SK-N-SH (cell line): ENCODE data around the gene RCAN2. TPM values are rescaled to one million over a fixed set of nuclear protein-coding genes. Genes with fewer than 3 reads are reported as not detected.

Source experiments
- CTCF ChIA-PET: fragments of 300-600, 350-600 bp; formaldehyde crosslinking; extraction: SDS; loops from one replicate; lab custom pipeline; 2021; lab: Yijun Ruan, JAX
- POLR2A ChIA-PET: fragments of 350-600 bp; sonication (Branson Sonifier 250); formaldehyde crosslinking; extraction: SDS; loops from one replicate; lab custom pipeline; 2020; ENCODE audit warnings: antibody characterized with exemption, inconsistent platforms; lab: Yijun Ruan, JAX
- DNase-seq: peaks from one replicate; pipeline ENCODE4 v3.0.0; 2012
- H2AFZ ChIP-seq: fragments of 200-600 bp; sonication (generic); 2 replicates; pipeline ENCODE4 v1.8.1; 2016; ENCODE audit warnings: antibody characterized with exemption, mild to moderate bottlenecking, low read depth
- H3F3A ChIP-seq: fragments of 200-600 bp; sonication (generic); replicated peaks from 2 replicates; pipeline ENCODE3; 2016; ENCODE audit warnings: antibody characterized with exemption, mild to moderate bottlenecking; ENCODE audit not compliant: insufficient read depth
- H3K27ac ChIP-seq, 2 experiments: fragments of 200-500 bp in 1 of 2; fragments of 200-600 bp in 1 of 2; sonication (Bioruptor generic) in 1 of 2; sonication (generic), shearing (Covaris generic) in 1 of 2; 2 replicates each; pipeline versions ENCODE4 v1.5.1 to v1.6.1; 2014 to 2016; ENCODE audit warnings: low read depth in 2 of 2, inconsistent platforms in 1 of 2, low read length in 1 of 2, mild to moderate bottlenecking in 1 of 2, mixed read lengths in 1 of 2
- H3K27me3 ChIP-seq: fragments of 200-600 bp; sonication (generic), shearing (Covaris generic); 2 replicates; pipeline ENCODE4 v1.6.1; 2016; ENCODE audit warnings: mixed run types; ENCODE audit not compliant: insufficient read depth
- H3K36me3 ChIP-seq, 2 experiments: fragments of 200-500 bp in 1 of 2; fragments of 200-600 bp in 1 of 2; sonication (Bioruptor generic) in 1 of 2; sonication (generic) in 1 of 2; replicated peaks in 1 of 2; 2 replicates each; pipeline versions ENCODE3 to v1.5.1; 2014 to 2016; ENCODE audit warnings: low read length in 1 of 2, mild to moderate bottlenecking in 1 of 2; ENCODE audit not compliant: insufficient read depth in 2 of 2, control insufficient read depth in 1 of 2
- H3K4me1 ChIP-seq, 2 experiments: fragments of 200-500 bp in 1 of 2; fragments of 200-600 bp in 1 of 2; sonication (Bioruptor generic) in 1 of 2; sonication (generic), shearing (Covaris generic) in 1 of 2; 2 replicates each; pipeline versions ENCODE4 v1.5.1 to v1.6.1; 2014 to 2016; ENCODE audit warnings: low read depth in 1 of 2, low read length in 1 of 2, mixed run types in 1 of 2; ENCODE audit not compliant: insufficient read depth in 2 of 2, control insufficient read depth in 1 of 2
- H3K4me2 ChIP-seq: fragments of 200-600 bp; sonication (generic), shearing (Covaris generic); 2 replicates; pipeline ENCODE4 v1.6.1; 2017; ENCODE audit warnings: mixed run types
- H3K4me3 ChIP-seq, 2 experiments: fragments of 200-500 bp in 1 of 2; fragments of 200-600 bp in 1 of 2; sonication (Bioruptor generic) in 1 of 2; sonication (generic), shearing (Covaris generic) in 1 of 2; 2 replicates each; pipeline versions ENCODE4 v1.5.1 to v1.8.1; 2014 to 2016; ENCODE audit warnings: low read depth in 2 of 2, inconsistent platforms in 1 of 2, low read length in 1 of 2, mild to moderate bottlenecking in 1 of 2, mixed read lengths in 1 of 2, moderate library complexity in 1 of 2
- H3K79me2 ChIP-seq: fragments of 200-600 bp; sonication (generic); 2 replicates; pipeline ENCODE4 v1.8.1; 2017; ENCODE audit warnings: mild to moderate bottlenecking; ENCODE audit not compliant: insufficient read depth
- H3K9ac ChIP-seq: fragments of 200-600 bp; sonication (generic); 2 replicates; pipeline ENCODE4 v1.6.1; 2017; ENCODE audit warnings: mixed run types
- H3K9me2 ChIP-seq: fragments of 200-600 bp; sonication (generic); 2 replicates; pipeline ENCODE4 v1.6.1; 2017; ENCODE audit warnings: mixed run types
- H3K9me3 ChIP-seq: fragments of 200-600 bp; sonication (generic); 2 replicates; pipeline ENCODE4 v1.6.1; 2017; ENCODE audit warnings: mixed run types, mild to moderate bottlenecking, moderate library complexity
- H4K20me1 ChIP-seq: fragments of 200-600 bp; sonication (generic); 2 replicates; pipeline ENCODE4 v1.6.1; 2017; ENCODE audit warnings: mild to moderate bottlenecking, mixed run types; ENCODE audit not compliant: insufficient read depth
- ELF1 ChIP-seq: IDR thresholded peaks from 2 replicates; pipeline ENCODE4 v1.4.0; 2012
- FOSL2 ChIP-seq: IDR thresholded peaks from 2 replicates; pipeline ENCODE4 v1.4.0; 2012; ENCODE audit warnings: low read depth, mild to moderate bottlenecking, moderate library complexity, borderline replicate concordance
- FOXJ3 ChIP-seq: sonication (generic); formaldehyde crosslinking; IDR thresholded peaks from 2 replicates; pipeline ENCODE4 v1.5.1; 2020; ENCODE audit warnings: mild to moderate bottlenecking, missing genetic modification reagents
- FOXM1 ChIP-seq: IDR thresholded peaks from 2 replicates; pipeline ENCODE4 v1.4.0; 2012; ENCODE audit warnings: low read depth, mild to moderate bottlenecking
- GATA2 ChIP-seq: sonication (generic); formaldehyde crosslinking; IDR thresholded peaks from 2 replicates; pipeline ENCODE4 v1.5.0; 2020; ENCODE audit warnings: mild to moderate bottlenecking, missing genetic modification reagents
- MAX ChIP-seq: IDR thresholded peaks from 2 replicates; pipeline ENCODE4 v1.4.0; 2012; ENCODE audit warnings: low read depth
- MEF2A ChIP-seq: IDR thresholded peaks from 2 replicates; pipeline ENCODE4 v1.4.0; 2012; ENCODE audit warnings: low read depth, borderline replicate concordance
- MXI1 ChIP-seq: IDR thresholded peaks from 2 replicates; pipeline ENCODE4 v1.6.1; 2012; ENCODE audit warnings: mild to moderate bottlenecking, low read depth, low read length, improper control_type of control experiment
- PBX3 ChIP-seq: IDR thresholded peaks from 2 replicates; pipeline ENCODE4; 2012
- POLR2AphosphoS5 ChIP-seq: IDR thresholded peaks from 2 replicates; pipeline ENCODE4 v1.6.1; 2012; ENCODE audit warnings: low read depth, low read length
- RAD21 ChIP-seq: IDR thresholded peaks from 2 replicates; pipeline ENCODE4 v1.6.1; 2012; ENCODE audit warnings: mild to moderate bottlenecking, low read length
- SIN3A ChIP-seq: IDR thresholded peaks from 2 replicates; pipeline ENCODE4 v1.6.1; 2012; ENCODE audit warnings: low read depth, mild to moderate bottlenecking, low read length, moderate library complexity, borderline replicate concordance
- SMC3 ChIP-seq: IDR thresholded peaks from 2 replicates; pipeline ENCODE4 v1.6.1; 2012; ENCODE audit warnings: low read depth, low read length, improper control_type of control experiment
- TAF1 ChIP-seq: IDR thresholded peaks from 2 replicates; pipeline ENCODE4 v1.6.1; 2012; ENCODE audit warnings: low read depth, mild to moderate bottlenecking, low read length, moderate library complexity, borderline replicate concordance
- TCF12 ChIP-seq: IDR thresholded peaks from 2 replicates; pipeline ENCODE4 v1.4.0; 2012
- USF1 ChIP-seq: IDR thresholded peaks from 2 replicates; pipeline ENCODE4 v1.4.0; 2012; ENCODE audit warnings: low read depth, borderline replicate concordance
- USF2 ChIP-seq: fragments of 150-350 bp; IDR thresholded peaks from 2 replicates; pipeline ENCODE4 v1.6.1; 2017; ENCODE audit warnings: antibody characterized with exemption, low read length, low read depth, borderline replicate concordance
- YY1 ChIP-seq: IDR thresholded peaks from 2 replicates; pipeline ENCODE4 v1.4.0; 2012; ENCODE audit warnings: low read depth, mild to moderate bottlenecking
- WGBS: methylation state at CpG from one replicate; pipeline ENCODE4 v1.1.6; 2017; ENCODE audit warnings: low lambda C conversion rate; 5-methylcytosine and 5-hydroxymethylcytosine counted together
- polyA plus RNA-seq, 3 experiments: library from polyadenylated mRNA; depleted of rRNA; stranded (reverse); fragments of >200 nt; gene quantifications; 2 replicates each; pipeline ENCODE4 v1.2.3, GENCODE V29; 2012

RCAN2 gene
- polyA plus RNA-seq, 1 of the 3 experiments (the other 2 are of a cell fraction), result not detected

GRCh38 chr6:46216879-46217278 lies 274.4 kb downstream of the RCAN2 start:
- 0% methylated on average over 2 of the region's 2 CpGs for WGBS
- no peak overlapping the region for H2AFZ ChIP-seq

GRCh38 chr6:46215777-46216176 lies 275.5 kb downstream of the RCAN2 start:
- no peak for DNase-seq
- Histone ChIP-seq H3K4me2 (no peak overlapping the region), H2AFZ (no peak overlapping the region), H3K4me3 (no peak overlapping the region), H3K9me2 (no peaks in the 10 kb centered on the region), H3F3A (no peaks in the 10 kb centered on the region), H3K79me2 (no peaks in the 10 kb centered on the region), H3K4me1 (no peaks in the 10 kb centered on the region), H3K36me3 (no peaks in the 10 kb centered on the region), H3K9me3 (no peaks in the 10 kb centered on the region), H3K27ac (no peak overlapping the region), H3K27me3 (peaks cover 11% of the 10 kb centered on the region; the same call in 1 of the 2 replicates), H3K9ac (no peak overlapping the region), H4K20me1 (no peaks in the 10 kb centered on the region)
- CTCF ChIA-PET, result interaction anchor here (1.0 kb wide), 1 partner anchor 125 kb away, joined by 3 read pairs; no protein-coding TSS in a partner anchor
- TF ChIP-seq MXI1 (no peak), USF2 (no peak), POLR2AphosphoS5 (no peak), TAF1 (no peak)
- WGBS, result 47% methylated on average over 4 of the region's 4 CpGs
- POLR2A ChIA-PET, result no interaction called here

More at GRCh38 chr6:46216879-46217278, 274.4 kb downstream of the RCAN2 start:
- Histone ChIP-seq H3K9ac (no peak overlapping the region), H3K4me2 (no peak overlapping the region), H3K9me3 (no peaks in the 10 kb centered on the region), H3K36me3 (no peaks in the 10 kb centered on the region), H3K79me2 (no peaks in the 10 kb centered on the region), H3K27ac (no peak overlapping the region), H4K20me1 (no peaks in the 10 kb centered on the region), H3K9me2 (no peaks in the 10 kb centered on the region), H3K27me3 (peaks cover 11% of the 10 kb centered on the region; the same call in 1 of the 2 replicates), H3K4me1 (no peaks in the 10 kb centered on the region), H3F3A (no peaks in the 10 kb centered on the region), H3K4me3 (no peak overlapping the region)
- ChIA-PET POLR2A (no interaction called here), CTCF (interaction anchor here (1.0 to 1.1 kb wide), 2 partner anchors 127 to 194 kb away, joined by 3 to 5 read pairs; no protein-coding TSS in a partner anchor)
- TF ChIP-seq SIN3A, result no peak
- no peak for DNase-seq

GRCh38 chr6:46215213-46215612 lies 276.0 kb downstream of the RCAN2 start:
- DNase-seq, result no peak
- Histone ChIP-seq H3K27ac (no peak overlapping the region), H4K20me1 (no peaks in the 10 kb centered on the region), H3K4me3 (no peak overlapping the region), H3K9me3 (no peaks in the 10 kb centered on the region), H3K9ac (no peak overlapping the region), H2AFZ (no peak overlapping the region), H3K79me2 (no peaks in the 10 kb centered on the region), H3F3A (no peaks in the 10 kb centered on the region), H3K4me1 (no peaks in the 10 kb centered on the region), H3K9me2 (no peaks in the 10 kb centered on the region), H3K27me3 (peaks cover 11% of the 10 kb centered on the region; the same call in 1 of the 2 replicates), H3K4me2 (no peak overlapping the region), H3K36me3 (no peaks in the 10 kb centered on the region)
- ChIA-PET POLR2A (no interaction called here), CTCF (interaction anchor here (0.5 kb wide), 1 partner anchor 8 kb away, joined by 3 read pairs; no protein-coding TSS in a partner anchor)
- WGBS, result 4% methylated on average over 6 of the region's 6 CpGs
- no peak for TF ChIP-seq FOSL2
- TF ChIP-seq SMC3, result no peak
- TF ChIP-seq ELF1, result no peak
- no peak for TF ChIP-seq MAX
- TF ChIP-seq MEF2A, result no peak
- TF ChIP-seq FOXJ3 (CRISPR knock-in tag), result no peak
- TF ChIP-seq MXI1, result no peak
- no peak for TF ChIP-seq PBX3
- no peak for TF ChIP-seq GATA2 (CRISPR knock-in tag)
- no peak for TF ChIP-seq POLR2AphosphoS5
- no peak for TF ChIP-seq RAD21
- TF ChIP-seq USF1, result no peak
- TF ChIP-seq YY1, result no peak
- TF ChIP-seq TAF1, result no peak
- TF ChIP-seq SIN3A, result no peak
- no peak for TF ChIP-seq TCF12
- no peak for TF ChIP-seq FOXM1
